Trophoblast cell (in vitro differentiated cells and primary cell): ENCODE results near the gene ATP13A3.

Source experiments
- DNase-seq, 2 donors: peaks; one replicate each; pipeline ENCODE4 v3.0.0-alpha.2; 2016
- H2AFZ ChIP-seq: 2 replicates; pipeline ENCODE4 v1.6.1; 2013; ENCODE audit warnings: low read length, moderate library complexity, mild to moderate bottlenecking; ENCODE audit not compliant: insufficient read depth, poor library complexity
- H2AK5ac ChIP-seq: 2 replicates; pipeline ENCODE4 v1.6.1; 2013; ENCODE audit warnings: mild to moderate bottlenecking, low read length
- H2BK120ac ChIP-seq: 2 replicates; pipeline ENCODE4 v1.6.1; 2013; ENCODE audit warnings: low read length, mild to moderate bottlenecking, moderate library complexity; ENCODE audit not compliant: insufficient read depth, poor library complexity
- H2BK12ac ChIP-seq: 2 replicates; pipeline ENCODE4 v1.6.1; 2013; ENCODE audit warnings: mild to moderate bottlenecking, low read length, moderate library complexity
- H2BK5ac ChIP-seq: 2 replicates; pipeline ENCODE4 v1.6.1; 2013; ENCODE audit warnings: low read length, low read depth, moderate library complexity, mild to moderate bottlenecking; ENCODE audit not compliant: poor library complexity
- H3K14ac ChIP-seq: 2 replicates; pipeline ENCODE4 v1.6.1; 2013; ENCODE audit warnings: mild to moderate bottlenecking, low read length
- H3K18ac ChIP-seq: 2 replicates; pipeline ENCODE4 v1.6.1; 2013; ENCODE audit warnings: mild to moderate bottlenecking, low read length
- H3K23ac ChIP-seq: 2 replicates; pipeline ENCODE4 v1.6.1; 2013; ENCODE audit warnings: low read length
- H3K27ac ChIP-seq: 2 replicates; pipeline ENCODE4 v1.5.1; 2013; ENCODE audit warnings: low read depth, mild to moderate bottlenecking, inconsistent platforms, low read length, moderate library complexity
- H3K27me3 ChIP-seq: 2 replicates; pipeline ENCODE4 v1.6.1; 2013; ENCODE audit warnings: inconsistent platforms, mild to moderate bottlenecking, low read length, moderate library complexity; ENCODE audit not compliant: insufficient read depth
- H3K36me3 ChIP-seq, 2 experiments: 1 replicate in 1 of 2; 2 replicates in 1 of 2; pipeline ENCODE4 v1.6.1; 2013; ENCODE audit warnings: low read length in 2 of 2, mild to moderate bottlenecking in 2 of 2, moderate library complexity in 1 of 2; ENCODE audit not compliant: insufficient read depth in 2 of 2, control insufficient read depth in 1 of 2
- H3K4ac ChIP-seq: 2 replicates; pipeline ENCODE4 v1.6.1; 2013; ENCODE audit warnings: low read depth, mild to moderate bottlenecking, low read length, moderate library complexity
- H3K4me1 ChIP-seq, 2 experiments: 1 replicate in 1 of 2; 2 replicates in 1 of 2; pipeline ENCODE4 v1.6.1; 2013; ENCODE audit warnings: low read length in 2 of 2, mild to moderate bottlenecking in 2 of 2, moderate library complexity in 1 of 2; ENCODE audit not compliant: insufficient read depth in 2 of 2, control insufficient read depth in 1 of 2
- H3K4me2 ChIP-seq: 2 replicates; pipeline ENCODE4 v1.6.1; 2013; ENCODE audit warnings: inconsistent platforms, mild to moderate bottlenecking, low read length, moderate library complexity
- H3K4me3 ChIP-seq: 2 replicates; pipeline ENCODE4 v1.5.1; 2013; ENCODE audit warnings: mild to moderate bottlenecking, low read depth, low read length, inconsistent platforms
- H3K79me1 ChIP-seq: one replicate; pipeline ENCODE4 v1.6.1; 2013; ENCODE audit warnings: low read length
- H3K79me2 ChIP-seq: 2 replicates; pipeline ENCODE4 v1.6.1; 2013; ENCODE audit warnings: low read length, mild to moderate bottlenecking; ENCODE audit not compliant: control insufficient read depth, insufficient read depth, poor library complexity
- H3K9ac ChIP-seq: 2 replicates; pipeline ENCODE4 v1.6.1; 2013; ENCODE audit warnings: mild to moderate bottlenecking, low read length
- H3K9me3 ChIP-seq: 2 replicates; pipeline ENCODE4 v1.6.1; 2013; ENCODE audit warnings: low read depth, mild to moderate bottlenecking, control low read depth, inconsistent platforms, low read length; ENCODE audit not compliant: insufficient read depth
- H4K12ac ChIP-seq: 2 replicates; pipeline ENCODE4 v1.6.1; 2013; ENCODE audit warnings: low read depth, mild to moderate bottlenecking, low read length, moderate library complexity
- H4K8ac ChIP-seq: 2 replicates; pipeline ENCODE4 v1.6.1; 2013; ENCODE audit warnings: low read depth, mild to moderate bottlenecking, low read length, moderate library complexity
- H4K91ac ChIP-seq: one replicate; pipeline ENCODE4 v1.6.1; 2013; ENCODE audit warnings: low read depth, mild to moderate bottlenecking, low read length, moderate library complexity
- WGBS: extraction: QIAGEN DNeasy Blood & Tissue Kit; methylation state at CpG from one replicate; pipeline ENCODE4 v1.1.7; 2013; ENCODE audit warnings: missing lambda C conversion rate; ENCODE audit not compliant: insufficient read length, insufficient coverage; ENCODE audit errors: extremely low coverage; 5-methylcytosine and 5-hydroxymethylcytosine counted together

Gene ATP13A3

GRCh38 chr3:194373899-194374298 is 112.9 kb downstream of the ATP13A3 start:
- Histone ChIP-seq H2BK120ac (no peak overlapping the region), H3K4me3 (no peak overlapping the region), H4K91ac (no peak overlapping the region), H3K14ac (no peak overlapping the region), H2BK5ac (no peak overlapping the region), H2AK5ac (no peak overlapping the region), H3K4ac (no peak overlapping the region), H3K27me3 (no peaks in the 10 kb centered on the region), H2BK12ac (no peak overlapping the region), H3K4me1 (peaks cover 0 to 2% of the 10 kb centered on the region in 2 experiments), H3K9ac (no peak overlapping the region), H3K23ac (no peak overlapping the region), H3K9me3 (no peaks in the 10 kb centered on the region), H2AFZ (no peak overlapping the region), H3K36me3 (no peaks in the 10 kb centered on the region), H3K4me2 (no peak overlapping the region), H4K8ac (no peak overlapping the region), H3K27ac (no peak overlapping the region), H3K18ac (no peak overlapping the region), H3K79me2 (no peaks in the 10 kb centered on the region), H4K12ac (no peak overlapping the region), H3K79me1 (no peaks in the 10 kb centered on the region)
- no peak for DNase-seq
- no CpG with 5 or more reads among the region's 8 CpGs for WGBS

GRCh38 chr3:194373028-194373427 is 113.8 kb downstream of the ATP13A3 start:
- no peak overlapping the region for H3K18ac ChIP-seq
- H2BK12ac ChIP-seq, result no peak overlapping the region
- H3K79me2 ChIP-seq, result no peaks in the 10 kb centered on the region
- no CpG with 5 or more reads among the region's 14 CpGs for WGBS
- no peak overlapping the region for H3K4me3 ChIP-seq
- no peaks in the 10 kb centered on the region for H3K36me3 ChIP-seq
- no peak overlapping the region for H4K12ac ChIP-seq
- peaks cover 0 to 2% of the 10 kb centered on the region in 2 experiments for H3K4me1 ChIP-seq
- H2AK5ac ChIP-seq, result no peak overlapping the region
- H2AFZ ChIP-seq, result no peak overlapping the region
- no peak overlapping the region for H4K8ac ChIP-seq
- H3K4ac ChIP-seq, result no peak overlapping the region
- no peaks in the 10 kb centered on the region for H3K9me3 ChIP-seq
- no peak overlapping the region for H3K9ac ChIP-seq
- no peak overlapping the region for H3K4me2 ChIP-seq
- DNase-seq, result no peak
- H4K91ac ChIP-seq, result no peak overlapping the region
- H3K23ac ChIP-seq, result no peak overlapping the region
- H3K27me3 ChIP-seq, result no peaks in the 10 kb centered on the region
- H3K79me1 ChIP-seq, result no peaks in the 10 kb centered on the region
- no peak overlapping the region for H3K14ac ChIP-seq
- no peak overlapping the region for H2BK5ac ChIP-seq
- H3K27ac ChIP-seq, result no peak overlapping the region
- no peak overlapping the region for H2BK120ac ChIP-seq

- no peaks in the 10 kb centered on the region for H3K9me3 ChIP-seq
- no peak overlapping the region for H4K12ac ChIP-seq
- WGBS, result 100% methylated on average over 3 of the region's 10 CpGs
- no peak overlapping the region for H3K4me2 ChIP-seq
- no peaks in the 10 kb centered on the region for H3K27me3 ChIP-seq
- no peak overlapping the region for H3K4ac ChIP-seq
- H3K4me3 ChIP-seq, result no peak overlapping the region
- H4K91ac ChIP-seq, result no peak overlapping the region
- no peak overlapping the region for H3K27ac ChIP-seq
- peaks cover 0 to 3% of the 10 kb centered on the region in 2 experiments for H3K4me1 ChIP-seq
- no peak overlapping the region for H3K14ac ChIP-seq
- no peak overlapping the region for H2AK5ac ChIP-seq
- no peak overlapping the region for H2AFZ ChIP-seq
- H3K79me1 ChIP-seq, result no peaks in the 10 kb centered on the region
- no peak overlapping the region for H2BK120ac ChIP-seq
- DNase-seq, result peak; percentile 14 to 50
- no peak overlapping the region for H2BK12ac ChIP-seq
- H3K36me3 ChIP-seq, result no peaks in the 10 kb centered on the region
- H3K23ac ChIP-seq, result no peak overlapping the region
- H3K79me2 ChIP-seq, result no peaks in the 10 kb centered on the region
- H3K18ac ChIP-seq, result no peak overlapping the region
- no peak overlapping the region for H2BK5ac ChIP-seq
- no peak overlapping the region for H4K8ac ChIP-seq
- no peak overlapping the region for H3K9ac ChIP-seq
Observed at GRCh38 chr3:194370753-194371152, 116.0 kb downstream of the ATP13A3 start.

- H3K23ac ChIP-seq, result no peak within 1 kb of the TSS
- H3K27ac ChIP-seq, result no peak within 1 kb of the TSS
- H3K36me3 ChIP-seq, result no peaks in the 10 kb centered on the region
- H3K79me2 ChIP-seq, result no peaks in the 10 kb centered on the region
- H3K9me3 ChIP-seq, result no peaks in the 10 kb centered on the region
- no peaks in the 10 kb centered on the region for H3K27me3 ChIP-seq
- H3K4me1 ChIP-seq, result peaks cover 2 to 11% of the 10 kb centered on the region in 2 experiments
- no peak within 1 kb of the TSS for H3K14ac ChIP-seq
- H3K4ac ChIP-seq, result no peak within 1 kb of the TSS
- no peak within 1 kb of the TSS for H2BK5ac ChIP-seq
- no peak within 1 kb of the TSS for H3K4me2 ChIP-seq
- H3K79me1 ChIP-seq, result no peaks in the 10 kb centered on the region
- H4K12ac ChIP-seq, result no peak within 1 kb of the TSS
- WGBS, result no CpG with 5 or more reads among the region's 21 CpGs
- no peak within 1 kb of the TSS for H2BK12ac ChIP-seq
- no peak within 1 kb of the TSS for H3K4me3 ChIP-seq
- no peak within 1 kb of the TSS for H3K9ac ChIP-seq
- no peak within 1 kb of the TSS for H3K18ac ChIP-seq
- H4K8ac ChIP-seq, result no peak within 1 kb of the TSS
- no peak within 1 kb of the TSS for H2AK5ac ChIP-seq
- H2BK120ac ChIP-seq, result no peak within 1 kb of the TSS
- H4K91ac ChIP-seq, result no peak within 1 kb of the TSS
- DNase-seq, result peak; percentile 81 to 85
- H2AFZ ChIP-seq, result no peak within 1 kb of the TSS
Observed at GRCh38 chr3:194369522-194370279, 117.1 kb downstream of the ATP13A3 start, which contains the start of gene LRRC15. Gene LRRC15, minus strand, starts transcription at chr3:194369743. Its CDS starts 8,700 bp downstream, at chr3:194361043.
